OCI-LY7 (cell line): ENCODE results near the gene CHML. TPM values are rescaled to one million over a fixed set of nuclear protein-coding genes. Genes with fewer than 3 reads are reported as not detected.

ENCODE experiments used
- BruUV-seq: library from RNA; stranded (reverse); fragments of 400-500 nt; replicated peaks from 2 replicates; lab custom pipeline; 2021; lab: Mats Ljungman, UMichigan
- CTCF ChIA-PET: fragments of 300-600 bp; sonication (Branson Sonifier 250); formaldehyde crosslinking; loops from one replicate; lab custom pipeline; 2022; ENCODE audit warnings: antibody characterized with exemption; ENCODE audit not compliant: unreplicated experiment; lab: Charles Lee
- POLR2A ChIA-PET: fragments of 300-600 bp; sonication (Branson Sonifier 250); formaldehyde crosslinking; loops from one replicate; lab custom pipeline; 2022; ENCODE audit warnings: antibody characterized with exemption; lab: Charles Lee
- DNase-seq: peaks from one replicate; pipeline ENCODE4 v3.0.0-alpha.2; 2015; ENCODE audit warnings: low spot score
- H2AFZ ChIP-seq: fragments of 200-600 bp; sonication (generic), shearing (Covaris generic); 2 replicates; pipeline ENCODE4 v1.6.1; 2014; ENCODE audit warnings: mild to moderate bottlenecking, antibody characterized with exemption, low read length, moderate library complexity
- H3K27ac ChIP-seq: fragments of 200-600 bp; sonication (generic); 2 replicates; pipeline ENCODE4 v1.5.1; 2014; ENCODE audit warnings: mixed run types, low read depth, mild to moderate bottlenecking, moderate library complexity, low read length, inconsistent platforms; ENCODE audit not compliant: poor library complexity, severe bottlenecking
- H3K36me3 ChIP-seq: fragments of 200-600 bp; sonication (generic); 2 replicates; pipeline ENCODE4 v1.6.1; 2014; ENCODE audit warnings: mild to moderate bottlenecking, antibody characterized with exemption, low read length, moderate library complexity, mixed read lengths; ENCODE audit not compliant: insufficient read depth
- H3K4me1 ChIP-seq: fragments of 200-600 bp; sonication (generic); 2 replicates; pipeline ENCODE4 v1.5.1; 2014; ENCODE audit warnings: mild to moderate bottlenecking, low read length; ENCODE audit not compliant: insufficient read depth, poor library complexity, severe bottlenecking
- H3K4me2 ChIP-seq: fragments of 200-600 bp; sonication (generic); 2 replicates; pipeline ENCODE4 v1.6.1; 2014; ENCODE audit warnings: mild to moderate bottlenecking, low read length
- H3K4me3 ChIP-seq: fragments of 200-600 bp; sonication (generic); 2 replicates; pipeline ENCODE4 v1.5.1; 2014; ENCODE audit warnings: mild to moderate bottlenecking, low read depth, low read length; ENCODE audit not compliant: poor library complexity, severe bottlenecking
- H3K79me2 ChIP-seq: fragments of 200-600 bp; sonication (generic); 2 replicates; pipeline ENCODE4 v1.6.1; 2016; ENCODE audit warnings: low read depth, mild to moderate bottlenecking, low read length, moderate library complexity, mixed read lengths; ENCODE audit not compliant: insufficient read depth
- H3K9me2 ChIP-seq: fragments of 200-600 bp; sonication (generic); 2 replicates; pipeline ENCODE4 v1.6.1; 2016; ENCODE audit warnings: mild to moderate bottlenecking, low read length, mixed read lengths; ENCODE audit not compliant: insufficient read depth
- H3K9me3 ChIP-seq: fragments of 200-600 bp; sonication (generic); 2 replicates; pipeline ENCODE4 v1.6.1; 2014; ENCODE audit warnings: mild to moderate bottlenecking, mixed run types, low read length, mixed read lengths
- H4K20me1 ChIP-seq: fragments of 200-600 bp; sonication (generic); 2 replicates; pipeline ENCODE4 v1.6.1; 2014; ENCODE audit warnings: mild to moderate bottlenecking, antibody characterized with exemption, low read length, moderate library complexity, mixed read lengths; ENCODE audit not compliant: insufficient read depth
- EZH2phosphoT487 ChIP-seq: fragments of 200-600 bp; sonication (generic); IDR thresholded peaks from 2 replicates; pipeline ENCODE4 v1.6.1; 2018; ENCODE audit warnings: low read depth, borderline replicate concordance, mild to moderate bottlenecking, mixed run types, antibody characterized with exemption, low read length, moderate library complexity, mixed read lengths
- intact Hi-C: fragments of 100-400 bp; cut with micrococcal nuclease; formaldehyde crosslinking; loops from one replicate; pipeline ENCODE4 v1.10.0; 2022; ENCODE audit not compliant: unreplicated experiment
- total RNA-seq, 2 experiments: library from RNA; depleted of rRNA in 1 of 2; stranded (reverse); fragments of >200 nt in 1 of 2; shearing (Covaris generic) in 1 of 2; gene quantifications; 2 replicates each; pipeline ENCODE4 v1.2.3, GENCODE V29; 2014 to 2022
- TF ChIP-seq, protein P1 (sequence below): fragments of 200-600 bp; sonication (generic); conservative IDR thresholded peaks from 2 replicates; pipeline ENCODE4 v1.5.1; 2014; ENCODE audit warnings: mild to moderate bottlenecking, antibody characterized with exemption, low read length, moderate library complexity, mixed read lengths

CHML gene
- total RNA-seq, 2 experiments from 2014 or later, result 10.7 to 22.6 TPM

DNA sequence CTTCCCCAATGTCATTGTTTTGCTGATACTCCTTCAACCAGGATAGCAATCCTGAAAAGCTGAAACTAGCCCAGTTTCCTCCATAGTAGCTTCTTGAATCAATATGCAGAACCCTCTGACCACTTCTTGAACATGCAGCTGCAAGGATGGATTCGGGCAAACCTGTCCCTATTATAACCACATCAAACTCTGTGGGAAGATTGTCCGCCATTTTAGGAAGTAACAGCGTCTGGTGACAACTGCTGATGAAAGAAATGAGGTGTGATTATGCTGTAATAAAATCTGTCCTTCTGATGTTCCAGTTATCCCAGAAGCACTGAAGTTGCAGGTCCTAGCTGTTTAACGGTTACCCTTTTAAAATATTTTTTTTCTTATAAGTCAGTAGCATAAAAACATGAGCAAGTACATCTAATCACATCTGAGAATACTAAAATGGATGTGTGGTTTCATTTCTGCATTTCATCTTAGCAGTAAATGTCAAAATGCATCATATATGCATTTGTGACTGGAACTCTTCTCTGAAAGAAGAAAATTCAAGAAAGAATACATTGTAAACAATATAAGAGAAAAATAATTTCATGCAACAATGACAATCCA lies 4.5 kb downstream of the CHML start:
- H3K9me3 ChIP-seq, result no peaks in the 10 kb centered on the region
- BruUV-seq, result no TSS peak

DNA sequence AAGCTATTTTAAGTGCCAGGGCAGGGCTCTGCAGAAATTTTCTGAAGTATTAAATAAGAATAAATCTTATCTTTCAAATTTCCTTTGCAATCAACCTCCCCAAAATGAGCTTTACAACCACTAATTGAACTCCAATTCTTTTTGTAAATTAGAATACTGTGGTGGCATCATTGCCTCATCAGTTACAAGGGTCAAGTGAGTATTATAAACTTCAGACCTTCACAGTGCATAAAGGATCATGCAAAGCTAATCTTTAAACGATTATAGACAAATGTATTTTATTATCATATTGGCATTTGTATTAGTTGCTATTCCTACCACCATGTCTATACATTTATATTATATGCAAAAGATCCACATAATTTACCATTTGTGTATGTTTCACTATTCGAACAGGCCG lies 7.2 kb downstream of the CHML start:
- no TSS peak for BruUV-seq
- no peaks in the 10 kb centered on the region for H3K9me3 ChIP-seq
- H3K79me2 ChIP-seq, result peaks cover 6% of the 10 kb centered on the region; the same call in 1 of the 2 replicates

More for the DNA sequence above, 4.5 kb downstream of the CHML start:
- no peaks in the 10 kb centered on the region for H4K20me1 ChIP-seq
- TF ChIP-seq EZH2phosphoT487, result no peak
- TF ChIP-seq, protein P1, sequence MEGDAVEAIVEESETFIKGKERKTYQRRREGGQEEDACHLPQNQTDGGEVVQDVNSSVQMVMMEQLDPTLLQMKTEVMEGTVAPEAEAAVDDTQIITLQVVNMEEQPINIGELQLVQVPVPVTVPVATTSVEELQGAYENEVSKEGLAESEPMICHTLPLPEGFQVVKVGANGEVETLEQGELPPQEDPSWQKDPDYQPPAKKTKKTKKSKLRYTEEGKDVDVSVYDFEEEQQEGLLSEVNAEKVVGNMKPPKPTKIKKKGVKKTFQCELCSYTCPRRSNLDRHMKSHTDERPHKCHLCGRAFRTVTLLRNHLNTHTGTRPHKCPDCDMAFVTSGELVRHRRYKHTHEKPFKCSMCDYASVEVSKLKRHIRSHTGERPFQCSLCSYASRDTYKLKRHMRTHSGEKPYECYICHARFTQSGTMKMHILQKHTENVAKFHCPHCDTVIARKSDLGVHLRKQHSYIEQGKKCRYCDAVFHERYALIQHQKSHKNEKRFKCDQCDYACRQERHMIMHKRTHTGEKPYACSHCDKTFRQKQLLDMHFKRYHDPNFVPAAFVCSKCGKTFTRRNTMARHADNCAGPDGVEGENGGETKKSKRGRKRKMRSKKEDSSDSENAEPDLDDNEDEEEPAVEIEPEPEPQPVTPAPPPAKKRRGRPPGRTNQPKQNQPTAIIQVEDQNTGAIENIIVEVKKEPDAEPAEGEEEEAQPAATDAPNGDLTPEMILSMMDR, result no peak
- intact Hi-C loops, result no loop called here
- H3K79me2 ChIP-seq, result peaks cover 16% of the 10 kb centered on the region; the same call in 1 of the 2 replicates
- CTCF ChIA-PET, result interaction anchor here (1.1 kb wide), 1 partner anchor 25 kb away, joined by 4 read pairs; no protein-coding TSS in a partner anchor
- no peaks in the 10 kb centered on the region for H3K9me2 ChIP-seq
- peak overlapping the region; percentile 8 for H3K27ac ChIP-seq
- H3K4me1 ChIP-seq, result peaks cover 33% of the 10 kb centered on the region
- H3K4me2 ChIP-seq, result peak overlapping the region; percentile 52
- peak; percentile 31 for DNase-seq
- peak overlapping the region; percentile 39; the same call in 1 of the 2 replicates for H2AFZ ChIP-seq
- peaks cover 32% of the 10 kb centered on the region for H3K36me3 ChIP-seq
- H3K4me3 ChIP-seq, result peak overlapping the region; percentile 25
- POLR2A ChIA-PET, result interaction anchor here (1.0 to 1.4 kb wide), 4 partner anchors 8 to 102 kb away, joined by 3 to 4 read pairs (median 3); no protein-coding TSS in a partner anchor

More for the DNA sequence above, 7.2 kb downstream of the CHML start:
- CTCF ChIA-PET, result no interaction called here
- H4K20me1 ChIP-seq, result no peaks in the 10 kb centered on the region
- intact Hi-C loops, result no loop called here
- H3K27ac ChIP-seq, result no peak overlapping the region
- DNase-seq, result no peak
- H3K9me2 ChIP-seq, result no peaks in the 10 kb centered on the region
- H3K36me3 ChIP-seq, result peaks cover 32% of the 10 kb centered on the region
- TF ChIP-seq EZH2phosphoT487, result no peak
- TF ChIP-seq, protein P1, result no peak
- POLR2A ChIA-PET, result interaction anchor here (0.6 to 1.5 kb wide), 5 partner anchors 14 to 364 kb away, joined by 3 to 4 read pairs (median 4); no protein-coding TSS in a partner anchor
- H2AFZ ChIP-seq, result no peak overlapping the region
- no peak overlapping the region for H3K4me3 ChIP-seq
- peaks cover 28% of the 10 kb centered on the region for H3K4me1 ChIP-seq
- H3K4me2 ChIP-seq, result no peak overlapping the region
